HAP-1 (cell line): ENCODE measurements around the gene GET4.

Source experiments
- DNase-seq, 2 experiments: peaks; one replicate each; pipeline ENCODE4 v3.0.0-alpha.2; 2016 to 2020; ENCODE audit warnings: low spot score in 2 of 2
- H3K27me3 ChIP-seq: fragments of 250-450 bp; sonication (Bioruptor Pico); 2 replicates; pipeline ENCODE4 v1.5.1; 2020; ENCODE audit warnings: low read depth, mild to moderate bottlenecking, moderate library complexity
- H3K36me3 ChIP-seq: fragments of 250-450 bp; sonication (Bioruptor Pico); replicated peaks from 2 replicates; pipeline ENCODE4 v1.5.1; 2020; ENCODE audit warnings: mild to moderate bottlenecking
- H3K4me1 ChIP-seq: fragments of 250-450 bp; sonication (Bioruptor Pico); 2 replicates; pipeline ENCODE4 v1.5.1; 2020; ENCODE audit warnings: mild to moderate bottlenecking
- H3K4me3 ChIP-seq: fragments of 250-450 bp; sonication (Bioruptor Pico); 2 replicates; pipeline ENCODE4 v1.5.1; 2020; ENCODE audit warnings: mild to moderate bottlenecking, moderate library complexity
- H3K9me3 ChIP-seq: fragments of 250-450 bp; sonication (Bioruptor Pico); 2 replicates; pipeline ENCODE4 v1.5.1; 2020; ENCODE audit warnings: mild to moderate bottlenecking, moderate library complexity
- in situ Hi-C: fragments of 300-500 bp; cut with MboI; formaldehyde crosslinking; loops from 3 replicates; pipeline ENCODE4 v1.14.3; 2020; ENCODE audit warnings: low sequenced_read_pairs, inconsistent platforms, mixed read lengths

GET4 gene

DNA sequence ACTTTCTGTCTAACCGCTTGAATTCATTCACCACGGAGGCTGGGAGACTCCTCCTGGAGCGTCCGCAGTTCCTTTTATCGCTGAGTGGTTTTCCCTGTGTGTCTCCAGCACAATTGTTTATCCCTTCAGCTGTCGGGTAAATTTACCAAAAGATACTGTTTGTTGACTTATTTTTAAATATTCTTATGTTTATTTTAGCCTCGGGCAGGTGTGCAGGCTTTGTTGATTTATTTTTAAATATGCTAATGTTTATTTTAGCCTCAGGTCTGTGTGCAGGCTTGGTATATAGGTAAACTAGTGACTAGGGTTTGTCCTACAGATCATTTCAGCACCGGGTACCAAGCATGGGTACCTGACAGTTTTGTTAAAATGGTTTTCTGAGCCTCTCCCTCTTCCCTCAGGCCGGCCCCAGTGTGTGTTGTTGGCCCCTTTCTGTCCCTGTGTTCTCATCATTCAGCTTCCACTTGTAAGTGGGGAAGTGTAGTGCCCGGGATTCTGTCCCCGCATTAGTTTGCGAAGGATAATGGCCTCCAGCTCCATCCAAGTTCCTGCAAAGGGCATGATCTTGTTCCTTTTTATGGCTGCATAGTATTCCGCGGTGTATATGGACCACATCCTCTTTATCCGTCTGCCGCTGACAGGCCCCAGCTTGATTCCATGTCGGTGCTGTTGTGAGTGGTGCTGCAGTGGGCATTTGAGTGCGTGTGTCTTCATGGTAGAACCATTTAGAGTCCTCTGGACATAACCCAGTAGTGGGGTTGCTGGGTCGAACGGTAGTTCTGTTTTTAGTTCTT is 5.3 kb downstream of the GET4 start:
- DNase-seq: no peak
- H3K4me3 ChIP-seq: no peak overlapping the region
- in situ Hi-C loops: no loop called here
- H3K27me3 ChIP-seq: no peaks in the 10 kb centered on the region
- H3K9me3 ChIP-seq: no peaks in the 10 kb centered on the region
- H3K36me3 ChIP-seq: peaks cover 16% of the 10 kb centered on the region
- H3K4me1 ChIP-seq: peaks cover 11% of the 10 kb centered on the region

DNA sequence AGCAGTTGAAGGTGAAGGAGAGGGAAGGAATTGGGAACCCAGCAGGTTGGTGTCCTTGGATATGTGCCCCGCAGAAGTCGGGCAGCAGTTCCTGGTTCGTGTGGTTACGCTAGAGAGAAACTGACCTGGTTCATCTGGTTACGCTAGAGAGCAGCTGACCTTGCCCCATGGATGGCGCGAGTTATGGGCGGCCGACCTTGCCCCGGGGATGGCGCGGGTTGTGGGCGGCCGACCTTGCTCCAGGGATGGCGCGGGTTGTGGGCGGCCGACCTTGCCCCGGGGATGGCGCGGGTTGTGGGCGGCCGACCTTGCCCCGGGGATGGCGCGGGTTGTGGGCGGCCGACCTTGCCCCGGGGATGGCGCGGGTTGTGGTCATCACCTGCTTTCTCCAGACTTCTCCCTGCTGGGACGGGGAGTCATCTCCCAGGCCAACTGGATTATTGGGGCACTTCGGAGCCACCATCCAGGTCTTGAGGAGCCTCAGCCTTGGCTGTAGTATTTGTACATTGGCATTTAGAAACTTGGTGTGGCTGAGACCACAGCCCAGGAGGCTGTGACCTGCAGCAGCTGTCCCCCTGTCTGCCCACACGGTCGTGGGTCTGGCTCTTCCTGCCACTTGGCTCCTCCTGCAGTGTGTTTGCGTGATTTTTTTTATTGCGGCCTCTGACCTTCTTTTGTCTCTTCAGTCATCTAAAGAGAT is 6.1 kb downstream of the GET4 start:
- H3K27me3 ChIP-seq: no peaks in the 10 kb centered on the region
- H3K4me1 ChIP-seq: peaks cover 11% of the 10 kb centered on the region
- H3K4me3 ChIP-seq: no peak overlapping the region
- H3K36me3 ChIP-seq: peaks cover 24% of the 10 kb centered on the region
- no peak for DNase-seq
- no peaks in the 10 kb centered on the region for H3K9me3 ChIP-seq
- in situ Hi-C loops: no loop called here

DNA sequence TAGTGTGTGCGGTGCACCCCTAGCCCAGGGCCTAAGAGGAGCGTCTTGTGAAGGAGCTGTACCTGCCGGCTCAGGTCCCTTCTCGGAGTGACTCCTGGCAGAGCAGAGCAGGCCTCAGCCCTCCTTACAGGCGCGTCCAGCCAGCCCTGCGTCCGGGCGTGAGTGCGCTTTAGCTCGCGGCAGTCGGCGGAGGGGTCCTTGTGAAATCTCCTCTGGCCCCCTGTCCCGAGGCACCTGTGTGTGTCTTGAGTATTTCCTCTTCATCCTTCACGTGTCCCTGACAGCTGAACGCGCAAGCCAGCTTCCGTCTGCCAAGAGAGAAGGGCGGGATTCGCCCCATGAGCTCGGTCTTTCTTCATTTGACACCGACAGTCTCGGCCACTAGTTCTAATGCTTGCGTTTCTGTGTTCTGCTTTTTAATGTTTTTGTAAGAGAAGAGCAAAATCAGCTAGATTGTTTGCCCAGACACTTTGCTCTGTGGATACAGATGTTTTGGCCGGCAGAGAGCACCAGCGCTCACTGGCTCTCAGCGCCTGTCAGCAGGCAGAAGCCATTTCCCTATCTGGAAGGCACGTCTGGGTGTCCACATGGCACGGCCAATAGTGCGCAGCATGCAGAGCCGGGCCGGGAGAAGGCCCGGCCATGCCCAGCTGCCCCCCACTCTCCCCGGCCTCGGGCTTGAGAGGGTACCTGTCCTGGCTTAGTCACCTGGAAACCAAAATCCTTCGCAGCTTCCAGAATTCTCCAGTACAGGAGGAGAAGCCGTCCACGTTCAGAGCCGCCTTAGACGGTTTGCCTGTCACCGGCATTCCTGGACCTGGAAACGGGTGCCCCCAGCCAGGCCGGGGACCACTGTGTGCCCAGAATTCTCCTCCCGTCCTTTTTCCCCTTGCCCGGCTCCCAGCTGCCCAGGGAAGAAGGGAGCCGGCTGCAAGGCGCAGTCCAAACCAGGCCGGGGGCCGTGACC is 7.0 kb downstream of the GET4 start:
- H3K4me3 ChIP-seq: no peak overlapping the region
- H3K27me3 ChIP-seq: no peaks in the 10 kb centered on the region
- no peak for DNase-seq
- H3K4me1 ChIP-seq: peaks cover 9% of the 10 kb centered on the region
- in situ Hi-C loops: no loop called here
- H3K36me3 ChIP-seq: peaks cover 33% of the 10 kb centered on the region
- no peaks in the 10 kb centered on the region for H3K9me3 ChIP-seq

- no peak for DNase-seq
- no peaks in the 10 kb centered on the region for H3K4me1 ChIP-seq
- no peaks in the 10 kb centered on the region for H3K9me3 ChIP-seq
- peaks cover 31% of the 10 kb centered on the region for H3K36me3 ChIP-seq
- H3K27me3 ChIP-seq: no peaks in the 10 kb centered on the region
- no peak overlapping the region for H3K4me3 ChIP-seq
- in situ Hi-C loops: no loop called here
Measured at GRCh38 chr7:884191-885003, 8.0 kb downstream of the GET4 start.

- H3K27me3 ChIP-seq: no peaks in the 10 kb centered on the region
- no peaks in the 10 kb centered on the region for H3K4me1 ChIP-seq
- peaks cover 26% of the 10 kb centered on the region for H3K36me3 ChIP-seq
- DNase-seq: no peak
- H3K9me3 ChIP-seq: no peaks in the 10 kb centered on the region
- H3K4me3 ChIP-seq: no peak overlapping the region
- in situ Hi-C loops: no loop called here
Measured at GRCh38 chr7:885261-885892, 9.0 kb downstream of the GET4 start.

GRCh38 chr7:885893-886625 is 9.7 kb downstream of the GET4 start:
- Histone ChIP-seq H3K4me3 (no peak overlapping the region), H3K36me3 (peaks cover 28% of the 10 kb centered on the region), H3K9me3 (no peaks in the 10 kb centered on the region), H3K4me1 (no peaks in the 10 kb centered on the region), H3K27me3 (no peaks in the 10 kb centered on the region)
- DNase-seq: no peak
- in situ Hi-C loops: no loop called here

DNA sequence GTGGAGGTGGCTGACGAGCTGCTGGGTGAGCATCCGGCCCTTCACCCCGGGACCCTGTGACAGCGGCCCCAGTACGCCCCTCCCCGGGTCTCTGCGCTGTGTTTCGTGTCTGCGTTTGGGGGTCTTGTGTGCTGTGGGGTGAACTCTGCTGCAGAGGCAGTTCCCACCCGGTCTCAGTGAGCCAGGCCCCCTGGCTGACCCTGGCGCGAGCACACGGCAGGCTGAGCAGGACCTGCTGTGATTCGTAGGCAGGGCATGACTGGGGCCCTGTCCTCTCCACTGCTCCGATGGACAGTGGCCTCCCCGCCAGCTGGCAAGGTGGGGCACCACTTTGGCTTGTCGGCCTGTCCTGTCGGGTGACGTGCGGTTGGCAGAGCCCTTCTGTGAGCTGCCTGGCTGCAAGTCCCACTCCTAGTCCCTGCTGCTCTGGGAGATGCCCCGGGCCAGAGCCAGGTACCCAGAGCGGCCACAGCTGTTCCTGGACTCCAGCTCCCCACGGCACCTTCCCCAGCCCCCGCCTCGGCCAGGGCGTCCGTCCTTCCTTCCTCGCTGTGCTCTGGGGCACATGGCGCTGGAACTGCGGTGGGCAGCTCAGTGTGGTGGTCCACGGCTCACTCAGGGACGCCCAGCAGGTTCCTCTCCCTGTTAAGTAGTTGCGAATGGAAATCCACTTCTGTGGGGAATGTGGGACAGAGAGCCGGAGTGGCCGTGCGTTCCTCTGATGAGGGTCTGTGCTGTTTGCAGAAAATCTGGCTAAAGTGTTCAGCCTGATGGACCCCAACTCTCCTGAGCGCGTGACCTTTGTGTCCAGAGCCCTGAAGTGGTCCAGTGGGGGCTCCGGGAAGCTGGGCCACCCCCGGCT is 10.5 kb downstream of the GET4 start:
- in situ Hi-C loops: no loop called here
- Histone ChIP-seq H3K4me1 (no peaks in the 10 kb centered on the region), H3K4me3 (no peak overlapping the region), H3K36me3 (peaks cover 34% of the 10 kb centered on the region), H3K9me3 (no peaks in the 10 kb centered on the region), H3K27me3 (no peaks in the 10 kb centered on the region)
- no peak for DNase-seq

GRCh38 chr7:887488-887820 is 11.1 kb downstream of the GET4 start:
- Histone ChIP-seq H3K4me3 (no peak overlapping the region), H3K9me3 (no peaks in the 10 kb centered on the region), H3K4me1 (no peaks in the 10 kb centered on the region), H3K27me3 (no peaks in the 10 kb centered on the region), H3K36me3 (peaks cover 38% of the 10 kb centered on the region)
- DNase-seq: no peak
- in situ Hi-C loops: no loop called here

DNA sequence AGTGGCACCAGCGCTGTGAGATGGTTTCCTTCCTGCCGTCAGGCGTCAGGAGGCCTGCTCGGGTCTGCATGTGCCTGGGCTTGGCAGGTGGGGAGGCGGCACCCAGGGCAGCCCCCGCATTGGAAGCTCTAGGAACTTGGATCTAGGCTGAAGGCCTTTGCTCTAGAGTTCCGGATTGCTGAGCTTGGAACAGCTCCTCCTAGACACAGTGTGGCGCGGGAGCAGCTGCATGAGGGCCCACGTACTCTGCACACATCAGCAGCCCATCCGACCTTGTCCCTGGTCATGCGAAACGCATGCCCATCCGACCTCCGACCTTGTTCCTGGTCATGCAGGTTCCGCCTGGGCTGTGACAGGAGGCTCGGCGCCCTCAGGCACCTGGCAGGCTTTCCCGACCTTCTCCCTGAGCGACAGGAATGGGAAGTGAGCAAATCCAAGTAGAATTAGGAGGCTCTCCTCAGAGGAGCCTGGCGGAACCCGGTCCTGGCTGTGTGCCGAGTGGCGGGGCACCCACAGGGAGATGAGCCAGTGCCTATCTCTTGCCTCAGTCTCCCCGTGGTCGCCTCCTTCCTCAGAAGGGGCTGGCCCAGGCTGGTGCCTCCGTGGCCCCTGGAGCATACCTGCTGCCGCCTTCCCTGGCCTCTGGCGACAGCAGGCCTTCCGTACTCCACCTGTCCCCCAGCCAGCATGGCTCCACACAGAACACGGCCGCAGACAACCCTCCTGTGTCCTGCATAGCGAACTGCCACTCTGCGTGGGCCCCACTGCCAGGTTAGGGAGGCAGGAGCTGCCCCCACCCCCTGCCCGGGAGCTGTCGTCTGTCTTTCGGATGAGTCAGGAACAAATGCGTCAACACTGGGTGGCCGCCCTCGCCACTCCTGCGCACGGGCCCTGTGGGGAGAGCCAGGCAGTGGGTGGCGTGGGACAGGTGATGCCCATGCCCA is 12.0 kb downstream of the GET4 start:
- Histone ChIP-seq H3K4me3 (no peak overlapping the region), H3K36me3 (peaks cover 38% of the 10 kb centered on the region), H3K4me1 (no peaks in the 10 kb centered on the region), H3K9me3 (no peaks in the 10 kb centered on the region), H3K27me3 (no peaks in the 10 kb centered on the region)
- no peak for DNase-seq
- in situ Hi-C loops: no loop called here

GRCh38 chr7:889025-889390 is 12.7 kb downstream of the GET4 start:
- Histone ChIP-seq H3K4me3 (no peak overlapping the region), H3K27me3 (no peaks in the 10 kb centered on the region)
- in situ Hi-C loops: no loop called here

DNA sequence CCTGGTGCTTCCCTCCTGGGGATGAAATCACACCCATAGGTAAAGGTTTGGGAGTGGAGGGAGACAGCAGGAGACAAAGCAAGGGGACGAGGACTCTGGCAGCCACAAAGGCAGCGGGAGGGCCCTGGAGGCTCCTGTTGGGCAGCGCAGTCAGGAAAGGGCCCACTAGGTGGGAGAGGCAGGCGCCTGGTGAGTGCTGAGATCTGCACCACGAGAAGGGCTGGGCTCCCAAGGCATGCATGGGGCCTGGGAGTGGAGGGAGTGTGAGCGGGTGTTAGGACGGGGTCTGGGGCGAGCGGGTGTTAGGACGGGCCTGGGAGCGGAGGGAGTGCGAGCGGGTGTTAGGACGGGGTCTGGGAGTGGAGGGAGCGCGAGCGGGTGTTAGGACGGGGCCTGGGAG is 13.0 kb downstream of the GET4 start:
- no peak for DNase-seq
- in situ Hi-C loops: no loop called here
- no peaks in the 10 kb centered on the region for H3K27me3 ChIP-seq
- H3K4me1 ChIP-seq: no peaks in the 10 kb centered on the region
- no peak overlapping the region for H3K4me3 ChIP-seq
- peaks cover 44% of the 10 kb centered on the region for H3K36me3 ChIP-seq
- H3K9me3 ChIP-seq: no peaks in the 10 kb centered on the region

More at GRCh38 chr7:889025-889390, 12.7 kb downstream of the GET4 start:
- Histone ChIP-seq H3K36me3 (peaks cover 42% of the 10 kb centered on the region), H3K4me1 (no peaks in the 10 kb centered on the region), H3K9me3 (no peaks in the 10 kb centered on the region)
- no peak for DNase-seq
